Neural crest cell (in vitro differentiated cells): ENCODE data around the gene OXNAD1. TPM values are rescaled to one million over a fixed set of nuclear protein-coding genes. Genes with fewer than 3 reads are reported as not detected.
A peak's percentile ranks its signal among the peaks of the same experiment; 100 is the strongest.

Experiments used
- DNase-seq: peaks from one replicate; pipeline ENCODE4 v3.0.0; 2021; ENCODE audit warnings: low read depth, mixed read lengths, low spot score
- H3K27ac Mint-ChIP-seq: one replicate; pipeline ENCODE4 v1.8.0; 2021; ENCODE audit warnings: mild to moderate bottlenecking, mixed read lengths; ENCODE audit not compliant: unreplicated experiment
- H3K27me3 Mint-ChIP-seq: 2 replicates; pipeline ENCODE4 v1.8.0; 2021; ENCODE audit warnings: low read depth, mild to moderate bottlenecking, mixed read lengths
- H3K36me3 Mint-ChIP-seq: 2 replicates; pipeline ENCODE4 v1.8.0; 2021; ENCODE audit warnings: low read depth, mild to moderate bottlenecking, mixed read lengths
- H3K4me1 Mint-ChIP-seq: 2 replicates; pipeline ENCODE4 v1.8.0; 2021; ENCODE audit warnings: mixed read lengths
- H3K4me3 Mint-ChIP-seq: one replicate; pipeline ENCODE4 v1.8.0; 2021; ENCODE audit warnings: mild to moderate bottlenecking, mixed read lengths
- H3K9me3 Mint-ChIP-seq: 2 replicates; pipeline ENCODE4 v1.8.0; 2021; ENCODE audit warnings: mixed read lengths
- total RNA-seq: library from RNA; stranded (reverse); gene quantifications from 2 replicates; pipeline ENCODE4 v1.2.1, GENCODE V29; 2021
- TF ChIP-seq, protein P1 (sequence below): fragments of 200-600 bp; sonication (generic); conservative IDR thresholded peaks from 2 replicates; pipeline ENCODE4 v1.5.0; 2021; ENCODE audit warnings: antibody characterized with exemption, mild to moderate bottlenecking

OXNAD1 gene
- total RNA-seq, 1 donor from 2014 or later = 17.4 TPM

- no peaks in the 10 kb centered on the region for H3K9me3 Mint-ChIP-seq
- TF ChIP-seq, protein P1, sequence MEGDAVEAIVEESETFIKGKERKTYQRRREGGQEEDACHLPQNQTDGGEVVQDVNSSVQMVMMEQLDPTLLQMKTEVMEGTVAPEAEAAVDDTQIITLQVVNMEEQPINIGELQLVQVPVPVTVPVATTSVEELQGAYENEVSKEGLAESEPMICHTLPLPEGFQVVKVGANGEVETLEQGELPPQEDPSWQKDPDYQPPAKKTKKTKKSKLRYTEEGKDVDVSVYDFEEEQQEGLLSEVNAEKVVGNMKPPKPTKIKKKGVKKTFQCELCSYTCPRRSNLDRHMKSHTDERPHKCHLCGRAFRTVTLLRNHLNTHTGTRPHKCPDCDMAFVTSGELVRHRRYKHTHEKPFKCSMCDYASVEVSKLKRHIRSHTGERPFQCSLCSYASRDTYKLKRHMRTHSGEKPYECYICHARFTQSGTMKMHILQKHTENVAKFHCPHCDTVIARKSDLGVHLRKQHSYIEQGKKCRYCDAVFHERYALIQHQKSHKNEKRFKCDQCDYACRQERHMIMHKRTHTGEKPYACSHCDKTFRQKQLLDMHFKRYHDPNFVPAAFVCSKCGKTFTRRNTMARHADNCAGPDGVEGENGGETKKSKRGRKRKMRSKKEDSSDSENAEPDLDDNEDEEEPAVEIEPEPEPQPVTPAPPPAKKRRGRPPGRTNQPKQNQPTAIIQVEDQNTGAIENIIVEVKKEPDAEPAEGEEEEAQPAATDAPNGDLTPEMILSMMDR = no peak
- H3K27me3 Mint-ChIP-seq = no peaks in the 10 kb centered on the region
- no peak overlapping the region for H3K27ac Mint-ChIP-seq
- DNase-seq = no peak
- H3K4me1 Mint-ChIP-seq = no peaks in the 10 kb centered on the region
- no peak overlapping the region for H3K4me3 Mint-ChIP-seq
- no peaks in the 10 kb centered on the region for H3K36me3 Mint-ChIP-seq
Observed at GRCh38 chr3:16258177-16258576, 6.8 kb upstream of the OXNAD1 start.

GRCh38 chr3:16258866-16259265 lies 6.1 kb upstream of the OXNAD1 start:
- H3K27me3 Mint-ChIP-seq = no peaks in the 10 kb centered on the region
- H3K36me3 Mint-ChIP-seq = no peaks in the 10 kb centered on the region
- H3K4me3 Mint-ChIP-seq = no peak overlapping the region
- TF ChIP-seq, protein P1 = no peak
- H3K27ac Mint-ChIP-seq = no peak overlapping the region
- no peak for DNase-seq
- peaks cover under 1% of the 10 kb centered on the region for H3K4me1 Mint-ChIP-seq
- no peaks in the 10 kb centered on the region for H3K9me3 Mint-ChIP-seq

GRCh38 chr3:16260046-16260445 lies 5.0 kb upstream of the OXNAD1 start:
- peaks cover 9% of the 10 kb centered on the region for H3K4me1 Mint-ChIP-seq
- DNase-seq = no peak
- H3K36me3 Mint-ChIP-seq = no peaks in the 10 kb centered on the region
- no peak overlapping the region for H3K4me3 Mint-ChIP-seq
- TF ChIP-seq, protein P1 = no peak
- H3K27me3 Mint-ChIP-seq = no peaks in the 10 kb centered on the region
- no peak overlapping the region for H3K27ac Mint-ChIP-seq
- H3K9me3 Mint-ChIP-seq = no peaks in the 10 kb centered on the region

- H3K9me3 Mint-ChIP-seq = no peaks in the 10 kb centered on the region
- DNase-seq = no peak
- H3K36me3 Mint-ChIP-seq = no peaks in the 10 kb centered on the region
- H3K27ac Mint-ChIP-seq = no peak overlapping the region
- H3K27me3 Mint-ChIP-seq = no peaks in the 10 kb centered on the region
- H3K4me3 Mint-ChIP-seq = no peak overlapping the region
- TF ChIP-seq, protein P1 = no peak
- peaks cover 17% of the 10 kb centered on the region for H3K4me1 Mint-ChIP-seq
Observed at GRCh38 chr3:16262174-16262573, 2.8 kb upstream of the OXNAD1 start.

DNA sequence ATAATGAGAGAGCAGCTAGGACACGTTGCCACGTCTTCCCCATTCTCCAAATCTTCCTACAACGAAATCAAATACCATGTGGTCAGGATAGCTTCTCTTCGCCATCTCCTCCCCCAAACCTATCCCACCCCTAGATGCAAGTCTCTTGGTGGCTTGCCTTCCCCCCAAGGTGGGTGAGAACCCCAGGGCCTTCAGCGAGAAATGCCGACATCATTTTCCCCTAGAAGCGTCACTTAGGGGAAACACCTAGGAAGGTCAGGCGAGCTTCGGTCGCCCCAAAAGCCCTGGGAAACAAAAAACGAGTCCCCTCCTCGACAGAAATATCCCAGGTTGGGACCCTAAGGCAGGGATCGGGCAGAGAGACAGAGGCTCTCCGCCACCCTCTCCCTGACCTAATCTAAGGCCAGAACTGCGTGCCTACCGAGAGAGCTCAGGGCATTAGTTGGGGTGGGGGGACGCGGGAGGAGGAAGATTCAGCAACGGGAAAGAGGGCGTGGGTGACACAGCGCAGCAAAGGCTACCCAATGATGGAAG lies 771 bp upstream of the OXNAD1 start:
- H3K27ac Mint-ChIP-seq = peak overlapping the region; percentile 100
- H3K27me3 Mint-ChIP-seq = no peaks in the 10 kb centered on the region
- TF ChIP-seq, protein P1 = no peak
- no peaks in the 10 kb centered on the region for H3K36me3 Mint-ChIP-seq
- no peaks in the 10 kb centered on the region for H3K9me3 Mint-ChIP-seq
- H3K4me3 Mint-ChIP-seq = peak overlapping the region; percentile 99
- peaks cover 24% of the 10 kb centered on the region for H3K4me1 Mint-ChIP-seq
- no peak for DNase-seq

DNA sequence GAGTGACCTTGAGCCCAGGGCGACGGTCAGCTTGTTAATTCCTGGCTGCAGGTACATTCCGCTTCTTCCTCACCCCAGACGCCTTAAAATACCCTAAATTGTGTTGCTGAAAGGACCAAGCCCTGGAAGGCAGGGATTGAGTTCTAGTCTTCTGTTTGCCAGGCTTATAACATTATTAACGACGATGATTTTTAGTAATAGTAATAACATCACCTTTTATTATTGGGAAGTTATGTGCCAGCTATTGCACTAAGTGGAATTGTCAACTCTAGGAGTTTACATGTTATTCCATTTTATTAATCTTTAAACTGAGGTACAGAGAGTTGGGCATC lies 409 bp downstream of the OXNAD1 start:
- no peaks in the 10 kb centered on the region for H3K9me3 Mint-ChIP-seq
- H3K36me3 Mint-ChIP-seq = no peaks in the 10 kb centered on the region
- peak overlapping the region; percentile 98 for H3K27ac Mint-ChIP-seq
- TF ChIP-seq, protein P1 = no peak
- H3K4me3 Mint-ChIP-seq = peak overlapping the region; percentile 99
- H3K27me3 Mint-ChIP-seq = no peaks in the 10 kb centered on the region
- H3K4me1 Mint-ChIP-seq = peaks cover 24% of the 10 kb centered on the region
- no peak for DNase-seq
